Tibial nerve (tissue), 4 donors: ENCODE measurements around the gene PPM1F.

Source experiments
- EP300 ChIP-seq, 2 donors: sonication (generic); formaldehyde crosslinking; IDR thresholded peaks; one replicate each; pipeline ENCODE4 v1.6.1; 2017; ENCODE audit warnings: antibody characterized with exemption in 2 of 2, mild to moderate bottlenecking in 1 of 2
- POLR2A ChIP-seq, 2 donors: fragments of 450-650 bp; IDR thresholded peaks; one replicate each; pipeline ENCODE4 v1.6.1; 2017; ENCODE audit warnings: antibody characterized with exemption in 2 of 2, mild to moderate bottlenecking in 2 of 2, moderate library complexity in 2 of 2
- TF ChIP-seq, protein P1 (sequence below), 5 experiments: fragments of 200-600 bp in 3 of 5; fragments of 450-650 bp in 2 of 5; sonication (generic) in 3 of 5; IDR thresholded peaks; one replicate each; pipeline ENCODE4 v1.5.1; 2016 to 2019; ENCODE audit warnings: antibody characterized with exemption in 5 of 5, mild to moderate bottlenecking in 3 of 5, moderate library complexity in 2 of 5

DNA sequence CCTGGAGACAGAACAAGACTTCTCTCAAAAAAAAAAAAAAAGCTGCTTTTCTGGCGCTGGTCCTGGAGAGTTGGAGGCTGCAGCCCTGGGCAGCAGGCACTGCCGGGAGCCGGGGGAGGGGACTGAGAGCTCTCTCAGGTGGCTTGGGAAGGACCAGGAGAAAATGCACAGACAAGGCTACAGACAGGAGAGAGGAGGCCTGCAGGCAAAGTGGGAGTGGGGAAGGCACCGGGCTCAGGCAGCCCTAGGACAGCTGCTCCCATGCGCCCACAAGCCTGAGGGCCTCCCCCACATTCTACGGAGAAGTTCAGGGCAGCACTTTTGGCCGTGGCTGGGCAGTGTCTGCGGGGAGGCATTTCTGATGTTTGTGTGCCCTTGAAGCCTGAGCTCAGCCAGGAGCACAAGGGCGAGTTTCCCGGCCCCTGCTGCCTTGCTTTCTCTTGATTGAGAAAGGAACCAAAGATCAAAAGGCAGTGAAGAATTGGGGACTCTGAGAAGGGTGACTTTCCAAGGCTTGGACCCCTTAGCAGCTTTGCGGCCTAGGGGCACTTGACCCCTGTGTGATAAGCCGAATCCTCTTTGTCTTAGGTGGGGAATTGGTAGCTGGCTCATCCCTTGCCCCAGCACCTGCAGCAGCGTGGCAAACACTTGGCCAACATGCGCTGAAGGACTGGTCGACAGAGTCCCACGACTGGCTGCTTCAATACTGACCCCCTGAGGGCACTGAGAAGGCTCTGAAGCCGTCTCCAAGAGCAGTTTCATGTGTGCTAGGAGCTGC is 35.3 kb downstream of the PPM1F start:
- TF ChIP-seq EP300 (IDR thresholded peaks at IDR 0.05), result no peak
- no peak for TF ChIP-seq POLR2A (IDR thresholded peaks at IDR 0.05)
- TF ChIP-seq, protein P1, sequence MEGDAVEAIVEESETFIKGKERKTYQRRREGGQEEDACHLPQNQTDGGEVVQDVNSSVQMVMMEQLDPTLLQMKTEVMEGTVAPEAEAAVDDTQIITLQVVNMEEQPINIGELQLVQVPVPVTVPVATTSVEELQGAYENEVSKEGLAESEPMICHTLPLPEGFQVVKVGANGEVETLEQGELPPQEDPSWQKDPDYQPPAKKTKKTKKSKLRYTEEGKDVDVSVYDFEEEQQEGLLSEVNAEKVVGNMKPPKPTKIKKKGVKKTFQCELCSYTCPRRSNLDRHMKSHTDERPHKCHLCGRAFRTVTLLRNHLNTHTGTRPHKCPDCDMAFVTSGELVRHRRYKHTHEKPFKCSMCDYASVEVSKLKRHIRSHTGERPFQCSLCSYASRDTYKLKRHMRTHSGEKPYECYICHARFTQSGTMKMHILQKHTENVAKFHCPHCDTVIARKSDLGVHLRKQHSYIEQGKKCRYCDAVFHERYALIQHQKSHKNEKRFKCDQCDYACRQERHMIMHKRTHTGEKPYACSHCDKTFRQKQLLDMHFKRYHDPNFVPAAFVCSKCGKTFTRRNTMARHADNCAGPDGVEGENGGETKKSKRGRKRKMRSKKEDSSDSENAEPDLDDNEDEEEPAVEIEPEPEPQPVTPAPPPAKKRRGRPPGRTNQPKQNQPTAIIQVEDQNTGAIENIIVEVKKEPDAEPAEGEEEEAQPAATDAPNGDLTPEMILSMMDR (IDR thresholded peaks at IDR 0.05), result no peak
